OCI-LY3 (cell line): ENCODE measurements around the gene COLEC11.
A peak's percentile ranks its signal among the peaks of the same experiment; 100 is the strongest.

Source experiments
- H2AFZ ChIP-seq: fragments of 200-600, 300-600 bp; shearing (Covaris generic); 2 replicates; pipeline ENCODE4 v1.6.0; 2014; ENCODE audit warnings: antibody characterized with exemption, low read depth, low read length
- H3K27ac ChIP-seq: fragments of 200-600, 300-600 bp; sonication (generic); 2 replicates; pipeline ENCODE4 v1.5.1; 2014; ENCODE audit warnings: mild to moderate bottlenecking, low read length, moderate library complexity, mixed read lengths
- H3K27me3 ChIP-seq: fragments of 200-600, 300-600 bp; sonication (generic); 2 replicates; pipeline ENCODE4 v1.6.1; 2014; ENCODE audit warnings: low read depth, low read length, mixed read lengths
- H3K36me3 ChIP-seq: fragments of 200-600, 300-600 bp; sonication (generic); replicated peaks from 2 replicates; pipeline ENCODE3; 2014; ENCODE audit warnings: low read depth, low read length, mixed read lengths
- H3K4me1 ChIP-seq: fragments of 300-600, 200-600 bp; sonication (generic); 2 replicates; pipeline ENCODE4 v1.6.1; 2014; ENCODE audit warnings: low read length, mixed read lengths
- H3K4me2 ChIP-seq: fragments of 200-600, 300-600 bp; sonication (generic); 2 replicates; pipeline ENCODE4 v1.6.1; 2014; ENCODE audit warnings: low read length, mixed read lengths
- H3K4me3 ChIP-seq: fragments of 300-600, 200-600 bp; sonication (generic); 2 replicates; pipeline ENCODE4 v1.5.1; 2014; ENCODE audit warnings: antibody characterized with exemption, mild to moderate bottlenecking, low read length, moderate library complexity
- H3K79me2 ChIP-seq: fragments of 300-600, 200-600 bp; shearing (Covaris generic); 2 replicates; pipeline ENCODE4 v1.6.1; 2014; ENCODE audit warnings: mild to moderate bottlenecking, low read length, mixed read lengths
- H3K9ac ChIP-seq: fragments of 300-600, 200-600 bp; shearing (Covaris generic); 2 replicates; pipeline ENCODE4 v1.6.0; 2014; ENCODE audit warnings: mild to moderate bottlenecking, low read length, moderate library complexity
- H3K9me3 ChIP-seq: fragments of 200-600, 300-600 bp; shearing (Covaris generic); 2 replicates; pipeline ENCODE4 v1.6.1; 2014; ENCODE audit warnings: low read length, mixed read lengths; ENCODE audit not compliant: insufficient read depth
- H4K20me1 ChIP-seq: fragments of 200-600, 300-600 bp; sonication (generic); 2 replicates; pipeline ENCODE4 v1.6.1; 2016; ENCODE audit warnings: low read length, mixed read lengths; ENCODE audit not compliant: insufficient read depth
- CTCF ChIP-seq: fragments of 200-600, 300-600 bp; sonication (generic); IDR thresholded peaks from 2 replicates; pipeline ENCODE4 v1.5.1; 2014; ENCODE audit warnings: antibody characterized with exemption, low read length, low read depth
- EZH2phosphoT487 ChIP-seq: fragments of 200-600 bp; shearing (Covaris generic); IDR thresholded peaks from 2 replicates; pipeline ENCODE4 v1.6.1; 2018; ENCODE audit warnings: antibody characterized with exemption, mixed run types, low read depth

Gene COLEC11

GRCh38 chr2:3661149-3661660, 66.3 kb downstream of the COLEC11 start:
- Histone ChIP-seq H3K79me2 (no peaks in the 10 kb centered on the region), H3K9ac (peak overlapping the region; percentile 81), H3K4me1 (peaks cover 74% of the 10 kb centered on the region), H3K4me2 (peak overlapping the region; percentile 73), H3K9me3 (peaks cover 4% of the 10 kb centered on the region), H3K27ac (peak overlapping the region; percentile 98), H3K27me3 (no peaks in the 10 kb centered on the region), H3K36me3 (no peaks in the 10 kb centered on the region), H2AFZ (no peak overlapping the region), H3K4me3 (peak overlapping the region; percentile 43), H4K20me1 (no peaks in the 10 kb centered on the region)
- TF ChIP-seq CTCF (no peak), EZH2phosphoT487 (no peak)

DNA sequence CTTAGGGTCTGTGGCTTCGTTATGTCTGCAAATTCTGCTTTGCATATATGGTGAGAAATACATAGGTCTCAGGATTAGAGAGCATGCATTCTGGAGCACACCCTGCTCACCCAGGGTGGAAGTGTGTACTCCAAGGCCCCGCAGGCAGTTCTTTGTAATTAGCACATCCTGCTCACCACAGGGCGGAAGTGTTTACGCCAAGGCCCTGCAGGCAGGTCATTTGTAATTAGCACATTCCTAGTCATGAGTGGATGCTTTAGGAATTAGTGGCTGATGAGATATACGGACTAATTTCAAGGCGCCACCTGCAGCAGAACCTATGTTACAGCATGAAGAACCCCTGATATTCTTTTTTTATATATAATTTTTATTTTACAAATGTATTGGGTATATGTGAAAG, 67.3 kb downstream of the COLEC11 start:
- Histone ChIP-seq H4K20me1 (no peaks in the 10 kb centered on the region), H3K4me2 (peak overlapping the region; percentile 73), H3K36me3 (no peaks in the 10 kb centered on the region), H3K9ac (peak overlapping the region; percentile 81), H3K9me3 (peaks cover under 1% of the 10 kb centered on the region), H3K4me3 (peak overlapping the region; percentile 43; the same call in 1 of the 2 replicates), H3K27me3 (no peaks in the 10 kb centered on the region), H2AFZ (0 out of 2 replicates have a peak overlapping the region, but pooled peaks have one; percentile 44), H3K4me1 (peaks cover 70% of the 10 kb centered on the region), H3K27ac (peak overlapping the region; percentile 98), H3K79me2 (no peaks in the 10 kb centered on the region)
- TF ChIP-seq EZH2phosphoT487 (no peak), CTCF (peak; percentile 36)

DNA sequence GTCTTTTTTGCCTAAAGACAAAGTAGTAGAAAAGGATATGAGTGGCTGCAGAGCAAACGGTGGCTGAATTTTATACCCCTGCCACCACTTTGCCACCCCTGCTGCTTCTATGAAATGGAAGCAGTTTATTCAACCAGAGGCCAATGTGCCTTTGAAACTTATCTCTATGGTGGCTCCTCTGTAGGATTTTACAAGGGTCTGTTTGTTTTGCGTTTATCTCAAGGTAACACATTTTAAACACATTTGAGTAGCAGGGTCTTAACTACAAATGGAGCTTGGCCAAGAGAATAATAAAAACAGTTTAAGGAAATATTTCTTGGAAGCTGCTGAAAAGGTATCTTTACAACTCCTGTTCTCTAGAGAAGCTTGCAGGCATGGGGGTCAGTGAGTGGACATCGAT, 69.2 kb downstream of the COLEC11 start:
- Histone ChIP-seq H3K4me1 (peaks cover 57% of the 10 kb centered on the region), H2AFZ (0 out of 2 replicates have a peak overlapping the region, but pooled peaks have one; percentile 5), H3K9ac (no peak overlapping the region), H3K4me3 (no peak overlapping the region), H3K27ac (no peak overlapping the region), H3K4me2 (no peak overlapping the region), H4K20me1 (no peaks in the 10 kb centered on the region), H3K36me3 (no peaks in the 10 kb centered on the region), H3K9me3 (no peaks in the 10 kb centered on the region; the same call in 1 of the 2 replicates), H3K27me3 (no peaks in the 10 kb centered on the region), H3K79me2 (no peaks in the 10 kb centered on the region)
- TF ChIP-seq CTCF (no peak), EZH2phosphoT487 (no peak)

DNA sequence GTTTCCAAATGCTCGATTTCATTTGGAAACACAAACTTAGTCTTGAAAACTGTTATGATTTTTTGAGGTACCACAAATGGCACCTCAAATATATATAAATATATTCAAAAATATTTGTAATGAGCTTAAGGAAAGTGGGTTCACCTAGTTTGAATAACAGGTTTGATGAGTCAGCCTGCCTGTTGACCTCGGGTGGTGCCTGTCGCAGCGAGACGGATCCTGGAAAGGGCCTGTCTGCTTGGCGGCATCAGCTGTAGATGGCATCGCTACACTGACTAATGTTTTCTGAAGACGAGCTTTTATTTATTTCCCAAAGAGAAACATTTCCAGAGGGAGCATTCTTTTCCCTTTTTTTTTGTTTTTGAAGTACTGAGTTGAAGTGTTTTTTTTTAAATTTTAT, 70.0 kb downstream of the COLEC11 start:
- Histone ChIP-seq H2AFZ (no peak overlapping the region), H3K4me1 (peaks cover 49% of the 10 kb centered on the region), H3K4me3 (no peak overlapping the region), H3K4me2 (no peak overlapping the region), H3K27ac (no peak overlapping the region), H3K27me3 (no peaks in the 10 kb centered on the region), H3K79me2 (no peaks in the 10 kb centered on the region), H4K20me1 (no peaks in the 10 kb centered on the region), H3K9me3 (no peaks in the 10 kb centered on the region; the same call in 1 of the 2 replicates), H3K9ac (no peak overlapping the region), H3K36me3 (no peaks in the 10 kb centered on the region)
- TF ChIP-seq EZH2phosphoT487 (no peak), CTCF (no peak)
